GM18502 (cell line): ENCODE measurements around the gene DPCD.
"Not testable (repeated sequence)": the region's sequence is repeated elsewhere in the genome, so short reads cannot be mapped to it uniquely, and the experiment has no call there.

ENCODE experiments used
- ATAC-seq: cut with Tn5 transposase; IDR thresholded peaks from one replicate; pipeline ENCODE4 v1.9.1; 2021; ENCODE audit warnings: mild to moderate bottlenecking; ENCODE audit not compliant: unreplicated experiment, poor library complexity

Gene DPCD

GRCh38 chr10:101616415-101617101 lies 28.4 kb downstream of the DPCD start:
- ATAC-seq = no peak

GRCh38 chr10:101617102-101617823 lies 29.1 kb downstream of the DPCD start:
- ATAC-seq = no peak

- no peak for ATAC-seq
Measured at GRCh38 chr10:101617824-101618568, 29.9 kb downstream of the DPCD start.

- no peak for ATAC-seq
Measured at GRCh38 chr10:101618871-101619270, 30.8 kb downstream of the DPCD start.

- ATAC-seq = no peak
Measured at GRCh38 chr10:101619983-101620382, 31.9 kb downstream of the DPCD start.

GRCh38 chr10:101623528-101623927 lies 35.4 kb downstream of the DPCD start:
- no peak for ATAC-seq

GRCh38 chr10:101624526-101625102 lies 36.5 kb downstream of the DPCD start:
- ATAC-seq = no peak

GRCh38 chr10:101625821-101626412 lies 37.8 kb downstream of the DPCD start:
- ATAC-seq = no peak

GRCh38 chr10:101629837-101630632 lies 41.9 kb downstream of the DPCD start:
- ATAC-seq = no peak

GRCh38 chr10:101630633-101630920 lies 42.5 kb downstream of the DPCD start:
- ATAC-seq = no peak

GRCh38 chr10:101631821-101632475 lies 43.8 kb downstream of the DPCD start:
- ATAC-seq = no peak

GRCh38 chr10:101633510-101633909 lies 45.4 kb downstream of the DPCD start:
- not testable (repeated sequence) for ATAC-seq

- ATAC-seq = no peak
Measured at GRCh38 chr10:101639141-101639900, 51.2 kb downstream of the DPCD start.

- no peak for ATAC-seq
Measured at GRCh38 chr10:101643546-101643945, 55.4 kb downstream of the DPCD start.

GRCh38 chr10:101644002-101644401 lies 55.9 kb downstream of the DPCD start:
- no peak for ATAC-seq

- ATAC-seq = no peak
Measured at GRCh38 chr10:101645659-101646058, 57.5 kb downstream of the DPCD start.

GRCh38 chr10:101646364-101646763 lies 58.2 kb downstream of the DPCD start:
- ATAC-seq = no peak

- no peak for ATAC-seq
Measured at GRCh38 chr10:101647255-101647654, 59.1 kb downstream of the DPCD start.
